K562 (cell line): ENCODE data around the gene RPS19BP1. TPM values are rescaled to one million over a fixed set of nuclear protein-coding genes. Genes with fewer than 3 reads are reported as not detected.

Experiments
- ATAC-seq: fragments of 200-7000 bp; cut with Tn5 transposase; 3 replicates; pipeline ENCODE4 v1.9.1; 2020; ENCODE audit warnings: moderate library complexity
- BruUV-seq: library from RNA; stranded (reverse); fragments of 400-500 nt; replicated peaks from 2 replicates; lab custom pipeline; 2021; lab: Mats Ljungman, UMichigan
- CTCF ChIA-PET: fragments of 300-600 bp; formaldehyde crosslinking; extraction: SDS; loops from one replicate; lab custom pipeline; 2021; ENCODE audit warnings: low intra/inter-chr PET ratio; lab: Yijun Ruan, JAX
- POLR2A ChIA-PET: fragments of 300-600, 350-650 bp; sonication (Branson Sonifier 250); formaldehyde crosslinking; extraction: SDS; loops from one replicate; lab custom pipeline; 2021; ENCODE audit warnings: antibody characterized with exemption, inconsistent platforms; lab: Yijun Ruan, JAX
- DNase-seq, 4 experiments: peaks; one replicate each; pipeline versions ENCODE4 v3.0.0 to v3.0.0-alpha.2; 2011 to 2018; ENCODE audit warnings: low spot score in 3 of 4, mixed read lengths in 3 of 4; ENCODE audit errors: extremely low read depth in 1 of 4
- FAIRE-seq: peaks from 2 replicates; lab custom pipeline; 2011; peaks lifted over from hg19 to GRCh38; lab: Jason Lieb, UNC
- H2AFZ ChIP-seq: 2 replicates; pipeline ENCODE4 v1.6.0; 2011; ENCODE audit warnings: low read depth, low read length, control low read depth, inconsistent platforms
- H3K27ac ChIP-seq: fragments of 200-600 bp; 3 replicates; pipeline ENCODE4 v1.8.0; 2011; ENCODE audit warnings: low read depth, mild to moderate bottlenecking, control low read depth, inconsistent platforms, low read length, moderate library complexity, mixed read lengths; ENCODE audit errors: extremely low read depth
- H3K27me3 ChIP-seq, 2 experiments: fragments of 300-600 bp in 1 of 2; 2 replicates in 1 of 2; 3 replicates in 1 of 2; pipeline versions ENCODE4 v1.6.0 to v1.8.0; 2011; ENCODE audit warnings: inconsistent platforms in 2 of 2, low read length in 2 of 2, mild to moderate bottlenecking in 1 of 2, mixed read lengths in 1 of 2, moderate library complexity in 1 of 2; ENCODE audit not compliant: control insufficient read depth in 2 of 2, insufficient read depth in 2 of 2
- H3K36me3 ChIP-seq: fragments of 300-600 bp; 3 replicates; pipeline ENCODE4 v1.8.0; 2011; ENCODE audit warnings: mild to moderate bottlenecking, low read length, inconsistent platforms; ENCODE audit not compliant: control insufficient read depth, insufficient read depth
- H3K4me1 ChIP-seq, 2 experiments: fragments of 200-600 bp in 1 of 2; replicated peaks in 1 of 2; 2 replicates in 1 of 2; 3 replicates in 1 of 2; pipeline versions ENCODE4 v1.5.1 to v1.8.0; 2011; ENCODE audit warnings: inconsistent platforms in 2 of 2, low read length in 2 of 2, mild to moderate bottlenecking in 1 of 2, mixed read lengths in 1 of 2, moderate library complexity in 1 of 2; ENCODE audit not compliant: control insufficient read depth in 2 of 2, insufficient read depth in 2 of 2
- H3K4me2 ChIP-seq: 2 replicates; pipeline ENCODE4 v1.6.1; 2011; ENCODE audit warnings: low read length, control low read depth, inconsistent platforms, mixed read lengths; ENCODE audit not compliant: insufficient read depth
- H3K4me3 ChIP-seq: fragments of 200-600 bp; sonication (generic), shearing (Covaris generic); 2 replicates; pipeline ENCODE4 v1.5.1; 2016; ENCODE audit warnings: control low read depth, inconsistent platforms
- H3K79me2 ChIP-seq: fragments of 200-600 bp; 3 replicates; pipeline ENCODE4 v1.8.0; 2011; ENCODE audit warnings: low read length, inconsistent platforms; ENCODE audit not compliant: control insufficient read depth, insufficient read depth
- H3K9ac ChIP-seq, 2 experiments: 2 replicates each; pipeline versions ENCODE4 v1.6.0 to v1.6.1; 2011; ENCODE audit warnings: low read depth in 2 of 2, low read length in 2 of 2, control low read depth in 1 of 2, inconsistent platforms in 1 of 2, mild to moderate bottlenecking in 1 of 2, mixed read lengths in 1 of 2; ENCODE audit not compliant: insufficient read depth in 1 of 2
- H3K9me1 ChIP-seq: one replicate; pipeline ENCODE4 v1.6.0; 2011; ENCODE audit warnings: inconsistent platforms, mild to moderate bottlenecking, low read length, moderate library complexity; ENCODE audit not compliant: control insufficient read depth, insufficient read depth
- H3K9me3 ChIP-seq: replicated peaks from 2 replicates; pipeline ENCODE4 v1.5.1; 2011; ENCODE audit warnings: low read depth, low read length, inconsistent platforms; ENCODE audit not compliant: control insufficient read depth, insufficient read depth
- H4K20me1 ChIP-seq: replicated peaks from 2 replicates; pipeline ENCODE4 v1.6.1; 2011; ENCODE audit warnings: low read length, inconsistent platforms, mixed read lengths; ENCODE audit not compliant: control insufficient read depth, insufficient read depth
- CREB3L1 ChIP-seq: fragments of 450-650 bp; IDR thresholded peaks from 2 replicates; pipeline ENCODE4 v1.6.1; 2014; ENCODE audit warnings: low read depth, mild to moderate bottlenecking, moderate library complexity, borderline replicate concordance
- FIP1L1 ChIP-seq: fragments of 200-400 bp; formaldehyde crosslinking; IDR thresholded peaks from 2 replicates; pipeline ENCODE4 v1.6.1; 2018; ENCODE audit warnings: mild to moderate bottlenecking, low read depth, low read length; ENCODE audit not compliant: poor library complexity, severe bottlenecking
- GTF2F1 ChIP-seq: IDR thresholded peaks from 2 replicates; pipeline ENCODE4 v1.6.1; 2011; ENCODE audit warnings: low read depth, low read length, improper control_type of control experiment
- HMG20A ChIP-seq: fragments of 450-650 bp; formaldehyde crosslinking; conservative IDR thresholded peaks from 2 replicates; pipeline ENCODE4 v1.4.0; 2020; ENCODE audit warnings: mild to moderate bottlenecking, mixed read lengths
- MYNN ChIP-seq, 2 experiments: sonication (generic); formaldehyde crosslinking in 1 of 2; IDR thresholded peaks; 2 replicates each; pipeline versions ENCODE4 v1.5.0 to v1.6.1; 2016 to 2020; ENCODE audit warnings: antibody characterized with exemption in 1 of 2, missing genetic modification reagents in 1 of 2
- NRF1 ChIP-seq, 2 experiments: fragments of 450-650 bp; IDR thresholded peaks in 1 of 2; conservative IDR thresholded peaks in 1 of 2; 2 replicates each; pipeline ENCODE4 v1.6.1; 2014; ENCODE audit warnings: mild to moderate bottlenecking in 2 of 2
- RBM39 ChIP-seq: fragments of 200-400 bp; formaldehyde crosslinking; optimal IDR thresholded peaks from 2 replicates; pipeline ENCODE3; 2018; ENCODE audit warnings: low read depth, low read length
- TARDBP ChIP-seq: fragments of 450-650 bp; IDR thresholded peaks from 2 replicates; pipeline ENCODE4 v1.6.1; 2016
- XRCC4 ChIP-seq: IDR thresholded peaks from one replicate; pipeline ENCODE4 v1.6.1; 2011; ENCODE audit not compliant: insufficient read depth, insufficient read length; ENCODE audit errors: extremely low read depth
- ZKSCAN8 ChIP-seq: fragments of 200-800 bp; sonication (Bioruptor generic); IDR thresholded peaks from 2 replicates; pipeline ENCODE4 v1.6.1; 2016; ENCODE audit warnings: missing genetic modification characterization, missing compliant biosample characterization
- ZNF121 ChIP-seq: sonication (generic); formaldehyde crosslinking; conservative IDR thresholded peaks from 2 replicates; pipeline ENCODE4 v1.8.0; 2022; ENCODE audit warnings: missing genetic modification reagents
- ZNF174 ChIP-seq: fragments of 250-450 bp; sonication (Bioruptor Pico); IDR thresholded peaks from 2 replicates; pipeline ENCODE4 v1.4.0; 2020; ENCODE audit warnings: mild to moderate bottlenecking
- ZNF551 ChIP-seq: fragments of 250-450 bp; sonication (Bioruptor Pico); IDR thresholded peaks from 2 replicates; pipeline ENCODE4 v1.5.0; 2021; ENCODE audit warnings: mild to moderate bottlenecking, moderate library complexity
- WGBS: fragments of 100-300 bp; shearing (Covaris generic); methylation state at CpG from one replicate; pipeline ENCODE4 v1.1.6; 2016; ENCODE audit warnings: low coverage, mixed read lengths; ENCODE audit not compliant: insufficient coverage; ENCODE audit errors: missing lambda C conversion rate; 5-methylcytosine and 5-hydroxymethylcytosine counted together
- in situ Hi-C: fragments of 300-500 bp; cut with MboI; formaldehyde crosslinking; loops from 4 replicates; pipeline ENCODE4 v1.15.0; 2018; ENCODE audit warnings: inconsistent platforms, mixed read lengths
- intact Hi-C: fragments of 100-400 bp; cut with micrococcal nuclease; formaldehyde crosslinking; loops from 2 replicates; pipeline ENCODE4 v1.14.2; 2022
- polyA plus RNA-seq, 8 experiments: library from polyadenylated mRNA; depleted of rRNA in 4 of 8; stranded (reverse) in 5 of 8; unstranded in 3 of 8; fragments of >200 nt; fragmentation: Nextera tagmentation in 2 of 8; fragmentation: Illumina TruSeq in 1 of 8; extraction: Ambion mirVana in 2 of 8; extraction: Trizol in 1 of 8; gene quantifications; 2 replicates each; pipeline versions ENCODE4 v1.2.1 to v1.2.3, GENCODE V29; 2011 to 2014; ENCODE audit warnings: inconsistent platforms in 1 of 8, missing spikeins in 1 of 8
- total RNA-seq, 7 experiments: library from RNA; depleted of rRNA in 6 of 7; stranded (reverse); fragments of >200 nt in 6 of 7; fragmentation: Illumina TruSeq in 2 of 7; extraction: Trizol in 2 of 7; gene quantifications; 2 replicates each; pipeline versions ENCODE4 v1.2.1 to v1.2.3, GENCODE V29; 2011 to 2021; ENCODE audit warnings: low replicate concordance in 1 of 7
- TF ChIP-seq, protein P1 (sequence below): fragments of 250-450 bp; sonication (Bioruptor Pico); IDR thresholded peaks from 2 replicates; pipeline ENCODE4 v1.8.0; 2022; ENCODE audit warnings: moderate library complexity, mild to moderate bottlenecking, inconsistent platforms
- TF ChIP-seq, protein P2 (sequence below): fragments of 450-650 bp; IDR thresholded peaks from 2 replicates; pipeline ENCODE4 v1.6.1; 2016; ENCODE audit warnings: mild to moderate bottlenecking

RPS19BP1 gene
- total and polyA plus RNA-seq, 9 of the 15 experiments (the other 6 are each of a cell fraction or from before 2014, with no cell fraction given) = 3.0 to 223 (median 84.3) TPM

- Histone ChIP-seq H3K27me3 (no peaks in the 10 kb centered on the region), H3K27ac (peak overlapping the region; percentile 43; the same call in 2 of the 3 replicates), H3K36me3 (peaks cover 48% of the 10 kb centered on the region; the same call in 2 of the 3 replicates), H3K79me2 (peaks cover 63% of the 10 kb centered on the region), H2AFZ (no peak overlapping the region), H3K4me1 (peaks cover 20 to 39% of the 10 kb centered on the region in 2 experiments; a peak in 4 of 5 replicates), H3K4me3 (peak overlapping the region; percentile 99), H3K4me2 (peak overlapping the region; percentile 97), H3K9me1 (no peaks in the 10 kb centered on the region), H4K20me1 (peaks cover 28% of the 10 kb centered on the region), H3K9me3 (no peaks in the 10 kb centered on the region), H3K9ac (peak overlapping the region; percentile 88 to 100)
- BruUV-seq = no TSS peak
- ChIA-PET CTCF (no interaction called here), POLR2A (interaction anchor here (0.6 to 6.1 kb wide), 47 partner anchors 8 to 1349 kb away, joined by 3 to 106 read pairs (median 4); partner anchors contain the start of genes CBX7, MIEF1, RPL3 and RPS19BP1)
- in situ Hi-C loops (no loop called here), intact Hi-C loops (loop anchor here (10.0 kb wide), 1 partner anchor 348 kb away; no protein-coding TSS in a partner anchor)
- no peak for DNase-seq
- peak; percentile 8 for ATAC-seq
- no peak for FAIRE-seq
- 10% methylated on average over 14 of the region's 14 CpGs for WGBS
- TF ChIP-seq TARDBP (no peak), MYNN (IDR thresholded peaks at IDR 0.05) (peak; percentile 42; the same call in 1 of the 2 replicates), MYNN (CRISPR knock-in tag; IDR thresholded peaks at IDR 0.05) (no peak), HMG20A (CRISPR knock-in tag) (no peak), GTF2F1 (no peak), ZKSCAN8 (CRISPR knock-in tag) (no peak), CREB3L1 (no peak), ZNF174 (no peak), FIP1L1 (no peak), NRF1 (conservative IDR thresholded peaks at IDR 0.05 in 1 of 2, IDR thresholded peaks at IDR 0.05 in 1 of 2) (peak; percentile 49 to 62), RBM39 (no peak), ZNF121 (CRISPR knock-in tag) (no peak), ZNF551 (CRISPR knock-in tag) (0 out of 2 replicates have a peak, but pooled peaks have one; percentile 50), XRCC4 (no peak)
- TF ChIP-seq, protein P1, sequence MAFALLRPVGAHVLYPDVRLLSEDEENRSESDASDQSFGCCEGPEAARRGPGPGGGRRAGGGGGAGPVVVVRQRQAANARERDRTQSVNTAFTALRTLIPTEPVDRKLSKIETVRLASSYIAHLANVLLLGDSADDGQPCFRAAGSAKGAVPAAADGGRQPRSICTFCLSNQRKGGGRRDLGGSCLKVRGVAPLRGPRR (CRISPR knock-in tag) = no peak
- TF ChIP-seq, protein P2, sequence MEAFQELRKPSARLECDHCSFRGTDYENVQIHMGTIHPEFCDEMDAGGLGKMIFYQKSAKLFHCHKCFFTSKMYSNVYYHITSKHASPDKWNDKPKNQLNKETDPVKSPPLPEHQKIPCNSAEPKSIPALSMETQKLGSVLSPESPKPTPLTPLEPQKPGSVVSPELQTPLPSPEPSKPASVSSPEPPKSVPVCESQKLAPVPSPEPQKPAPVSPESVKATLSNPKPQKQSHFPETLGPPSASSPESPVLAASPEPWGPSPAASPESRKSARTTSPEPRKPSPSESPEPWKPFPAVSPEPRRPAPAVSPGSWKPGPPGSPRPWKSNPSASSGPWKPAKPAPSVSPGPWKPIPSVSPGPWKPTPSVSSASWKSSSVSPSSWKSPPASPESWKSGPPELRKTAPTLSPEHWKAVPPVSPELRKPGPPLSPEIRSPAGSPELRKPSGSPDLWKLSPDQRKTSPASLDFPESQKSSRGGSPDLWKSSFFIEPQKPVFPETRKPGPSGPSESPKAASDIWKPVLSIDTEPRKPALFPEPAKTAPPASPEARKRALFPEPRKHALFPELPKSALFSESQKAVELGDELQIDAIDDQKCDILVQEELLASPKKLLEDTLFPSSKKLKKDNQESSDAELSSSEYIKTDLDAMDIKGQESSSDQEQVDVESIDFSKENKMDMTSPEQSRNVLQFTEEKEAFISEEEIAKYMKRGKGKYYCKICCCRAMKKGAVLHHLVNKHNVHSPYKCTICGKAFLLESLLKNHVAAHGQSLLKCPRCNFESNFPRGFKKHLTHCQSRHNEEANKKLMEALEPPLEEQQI = no peak
These were observed 9.8 kb downstream of the RPS19BP1 start for GRCh38 chr22:39522567-39523300.
